GM18870 (cell line): Measurements from ENCODE around the gene ANKRD12.

Source experiments
- ATAC-seq: cut with Tn5 transposase; IDR thresholded peaks from one replicate; pipeline ENCODE4 v1.9.1; 2021; ENCODE audit warnings: moderate library complexity; ENCODE audit not compliant: unreplicated experiment

The ANKRD12 gene

GRCh38 chr18:9181275-9181674 is 44.7 kb downstream of the ANKRD12 start:
- ATAC-seq, result no peak

GRCh38 chr18:9182852-9183399 is 46.3 kb downstream of the ANKRD12 start:
- no peak for ATAC-seq

DNA sequence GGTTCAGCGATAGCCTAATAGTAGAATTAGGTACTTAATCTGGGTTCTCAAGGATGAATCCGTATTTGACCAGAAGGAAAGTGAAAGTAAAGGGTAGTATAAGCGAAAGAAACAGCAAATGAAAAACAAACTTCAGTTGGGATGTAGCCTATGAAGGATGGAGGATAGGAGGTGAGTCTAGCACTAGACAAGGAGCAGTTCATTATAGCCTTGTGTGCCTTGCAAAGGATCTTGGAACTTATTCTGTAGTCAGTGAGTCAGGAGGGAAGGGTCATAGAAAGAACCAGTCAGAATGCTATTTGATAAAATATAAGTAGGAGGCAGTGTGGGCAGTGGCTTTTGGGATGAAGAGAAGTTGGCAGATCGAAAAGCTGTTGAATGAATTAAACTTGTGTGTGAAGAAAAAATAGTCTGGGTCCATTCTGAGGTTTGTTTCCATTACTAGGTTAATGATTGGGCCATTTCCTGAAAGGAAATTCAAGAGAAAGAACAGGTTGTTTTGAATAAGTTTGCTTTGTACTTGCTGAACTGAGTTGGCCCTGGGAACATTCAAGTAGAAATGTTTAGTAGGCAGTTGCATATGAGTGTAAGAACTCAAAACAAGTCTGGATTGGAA is 48.5 kb downstream of the ANKRD12 start:
- ATAC-seq, result no peak

DNA sequence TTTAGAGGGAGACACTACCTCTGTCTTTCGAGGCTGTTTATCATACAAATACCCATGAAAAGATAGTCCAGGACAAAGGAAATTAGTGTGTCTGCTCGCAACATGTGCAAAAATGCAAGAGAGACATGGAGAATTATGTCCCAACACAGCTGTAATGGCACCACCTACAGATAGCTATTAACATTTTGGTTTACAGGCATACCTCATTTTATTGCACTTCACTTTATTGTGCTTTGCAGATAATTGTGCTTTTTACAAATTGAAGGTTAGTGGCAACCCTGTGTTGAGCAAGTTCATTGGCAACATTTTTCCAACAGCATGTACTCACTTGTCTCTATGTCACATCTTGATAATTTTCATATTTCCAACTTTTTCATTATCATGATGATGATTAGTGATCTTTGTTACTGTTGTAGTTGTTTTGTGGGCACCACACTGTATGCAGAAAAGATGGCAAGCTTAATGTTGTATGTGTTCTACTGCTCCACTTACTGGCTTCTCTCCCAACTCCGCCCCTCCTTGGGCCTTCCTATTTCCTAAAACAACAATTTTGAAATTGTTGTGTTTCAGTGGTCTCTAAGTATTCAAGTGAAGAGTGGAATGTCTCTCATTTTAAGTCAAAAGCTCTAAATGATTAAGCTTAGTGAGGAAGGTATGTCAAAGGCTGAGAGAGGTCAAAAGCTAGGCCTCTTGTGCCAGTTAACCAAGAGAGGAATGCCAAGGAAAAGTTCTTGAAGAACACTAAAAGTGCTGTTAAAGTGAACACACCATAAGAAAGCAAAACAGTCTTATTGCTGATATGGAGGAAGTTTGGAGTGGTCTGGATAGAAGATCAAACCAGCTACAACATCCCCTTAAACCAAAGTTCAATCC is 52.0 kb downstream of the ANKRD12 start:
- ATAC-seq, result no peak

DNA sequence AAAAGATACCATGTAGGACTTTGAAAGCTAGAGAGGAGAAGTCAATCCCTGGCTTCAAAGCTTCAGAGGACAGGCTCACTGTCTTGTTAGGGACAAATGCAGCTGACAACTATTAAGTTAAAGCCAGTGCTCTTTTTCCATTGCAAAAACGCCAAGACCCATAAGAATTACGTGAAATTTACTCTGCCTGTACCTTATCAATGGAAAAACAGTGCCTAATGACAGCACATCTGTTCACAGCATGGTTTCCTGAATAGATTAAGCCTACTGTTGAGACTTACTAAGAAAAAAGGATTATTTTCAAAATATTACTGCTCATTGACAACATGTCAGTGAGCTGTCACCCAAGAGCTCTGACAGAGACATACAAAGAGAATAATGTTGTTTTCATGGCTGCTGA is 52.9 kb downstream of the ANKRD12 start:
- ATAC-seq, result no peak

DNA sequence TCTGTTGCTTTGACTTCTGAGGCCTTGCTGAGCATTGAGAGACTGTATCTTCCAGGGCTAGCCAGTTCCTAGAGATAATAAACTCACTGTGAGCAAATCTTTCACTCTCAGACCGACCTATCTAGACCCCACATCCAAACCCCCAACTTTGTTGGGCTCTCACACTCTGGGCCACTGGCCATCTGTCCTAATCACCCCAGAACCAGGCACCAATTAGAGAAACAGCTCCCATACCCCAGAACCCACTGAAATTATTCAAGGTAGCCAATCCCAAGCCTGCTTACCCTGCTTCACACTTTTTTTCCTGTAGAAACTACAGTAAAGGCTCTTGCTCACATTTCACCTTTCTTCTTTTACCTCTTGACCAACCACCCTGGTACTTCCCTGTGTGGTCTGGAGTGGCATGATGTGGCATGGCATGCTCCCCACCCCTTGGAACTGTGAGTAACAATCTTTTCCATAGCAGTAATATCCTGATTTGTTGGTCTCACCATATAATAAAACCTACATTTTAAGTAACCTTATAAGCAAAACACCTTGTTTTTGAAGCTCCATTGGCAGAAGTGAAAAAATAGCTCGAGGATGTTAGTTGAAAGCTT is 55.2 kb downstream of the ANKRD12 start:
- no peak for ATAC-seq

DNA sequence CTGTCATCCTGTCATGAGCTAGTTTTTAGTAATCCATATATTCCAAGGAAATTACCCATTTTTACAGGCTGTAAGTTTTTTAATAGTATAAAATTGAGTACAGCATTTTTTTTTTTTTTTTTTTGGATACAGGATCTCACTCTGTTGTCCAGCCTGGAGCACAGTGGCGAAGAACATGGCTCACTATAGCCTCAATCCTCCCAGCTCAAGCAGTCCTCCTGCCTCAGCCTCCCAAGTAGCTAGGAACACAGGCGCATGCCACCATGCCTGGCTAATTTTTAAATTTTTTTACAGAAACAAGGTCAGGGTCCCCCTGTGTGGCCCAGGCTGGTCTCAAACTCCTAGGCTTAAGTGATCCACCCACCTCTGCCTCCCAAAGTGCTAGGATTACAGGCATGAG is 56.5 kb downstream of the ANKRD12 start:
- ATAC-seq, result no peak

DNA sequence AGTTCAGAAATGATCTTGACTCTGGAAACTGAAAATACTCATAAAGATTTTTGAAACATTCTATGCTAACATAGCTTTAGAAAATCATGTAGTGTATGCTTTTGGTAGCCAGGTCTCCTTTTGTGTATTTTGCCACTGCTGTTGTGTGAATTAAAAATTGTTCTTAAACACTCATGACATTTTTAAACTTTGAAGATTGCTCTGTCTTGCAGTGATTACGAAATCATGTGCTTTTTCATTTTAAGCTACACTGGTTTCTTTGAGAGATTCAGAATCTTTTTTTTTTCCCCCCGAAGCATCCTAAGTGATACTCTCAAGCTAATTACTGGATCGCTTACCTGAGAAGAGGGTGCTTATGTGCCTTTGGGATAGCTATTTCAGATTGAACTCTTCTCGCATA is 60.0 kb downstream of the ANKRD12 start:
- ATAC-seq, result no peak

GRCh38 chr18:9199681-9200080 is 63.1 kb downstream of the ANKRD12 start:
- ATAC-seq, result no peak

- ATAC-seq, result no peak
These were observed 64.6 kb downstream of the ANKRD12 start for GRCh38 chr18:9201224-9201623.

- no peak for ATAC-seq
These were observed 68.1 kb downstream of the ANKRD12 start for GRCh38 chr18:9204659-9205058.

DNA sequence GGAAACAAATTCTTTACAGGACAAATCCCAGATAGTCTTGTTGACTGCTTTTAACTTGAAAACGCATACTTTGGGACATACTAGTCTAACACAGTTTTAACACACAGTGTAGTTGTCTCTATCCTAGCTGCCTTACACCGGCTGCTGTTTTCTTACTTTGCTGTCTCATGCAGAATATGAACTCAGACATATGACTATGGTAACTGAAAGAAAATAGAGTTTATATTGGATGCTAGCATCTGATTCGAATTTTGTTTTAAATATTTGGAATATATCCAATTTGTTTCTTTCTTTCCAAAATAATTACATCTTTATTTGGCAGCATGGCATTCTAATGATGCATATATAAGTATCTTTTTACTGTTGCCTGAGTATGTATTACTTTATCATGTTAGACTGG is 69.8 kb downstream of the ANKRD12 start:
- ATAC-seq, result no peak

DNA sequence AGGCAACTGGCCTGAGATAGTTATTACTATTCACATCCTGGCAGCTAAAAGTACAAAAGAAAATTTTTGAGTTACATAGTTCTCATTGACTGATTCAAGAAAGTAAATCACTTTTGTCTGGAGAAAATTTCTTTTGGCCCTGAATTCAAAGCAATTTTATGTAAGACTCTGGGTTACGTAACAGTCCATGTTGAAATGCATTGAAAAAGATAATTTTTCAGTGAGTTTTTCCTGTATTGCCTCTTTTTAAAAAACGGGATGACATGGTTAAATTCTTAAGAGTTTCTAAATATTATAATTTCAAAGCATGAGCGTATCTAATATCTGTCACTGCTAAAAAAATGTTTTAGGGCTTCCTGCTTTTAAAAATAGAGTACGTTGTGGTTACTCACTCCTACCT is 72.7 kb downstream of the ANKRD12 start:
- ATAC-seq, result no peak

DNA sequence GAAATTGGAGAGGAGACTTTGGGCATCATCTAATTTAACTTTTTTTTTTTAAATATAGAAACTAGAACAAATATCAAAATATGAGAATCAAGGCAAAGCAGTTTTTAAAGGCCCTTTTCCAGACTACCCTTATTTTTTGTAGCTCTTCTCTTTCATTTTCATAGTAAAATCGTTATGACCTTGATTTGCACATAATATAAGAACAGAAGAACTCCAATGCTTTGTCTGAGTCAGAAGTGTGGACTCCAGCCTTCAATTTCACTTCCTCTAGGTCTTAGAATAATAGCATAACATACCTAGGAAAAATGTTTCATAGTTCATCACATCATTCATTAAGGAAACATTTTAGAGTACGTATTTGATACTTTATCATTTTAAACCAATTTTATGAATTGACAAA is 74.4 kb downstream of the ANKRD12 start:
- no peak for ATAC-seq

GRCh38 chr18:9211955-9212354 is 75.4 kb downstream of the ANKRD12 start:
- no peak for ATAC-seq

- ATAC-seq, result no peak
These were observed 78.8 kb downstream of the ANKRD12 start for GRCh38 chr18:9215221-9215933.

GRCh38 chr18:9216459-9216858 is 79.9 kb downstream of the ANKRD12 start:
- ATAC-seq, result no peak

DNA sequence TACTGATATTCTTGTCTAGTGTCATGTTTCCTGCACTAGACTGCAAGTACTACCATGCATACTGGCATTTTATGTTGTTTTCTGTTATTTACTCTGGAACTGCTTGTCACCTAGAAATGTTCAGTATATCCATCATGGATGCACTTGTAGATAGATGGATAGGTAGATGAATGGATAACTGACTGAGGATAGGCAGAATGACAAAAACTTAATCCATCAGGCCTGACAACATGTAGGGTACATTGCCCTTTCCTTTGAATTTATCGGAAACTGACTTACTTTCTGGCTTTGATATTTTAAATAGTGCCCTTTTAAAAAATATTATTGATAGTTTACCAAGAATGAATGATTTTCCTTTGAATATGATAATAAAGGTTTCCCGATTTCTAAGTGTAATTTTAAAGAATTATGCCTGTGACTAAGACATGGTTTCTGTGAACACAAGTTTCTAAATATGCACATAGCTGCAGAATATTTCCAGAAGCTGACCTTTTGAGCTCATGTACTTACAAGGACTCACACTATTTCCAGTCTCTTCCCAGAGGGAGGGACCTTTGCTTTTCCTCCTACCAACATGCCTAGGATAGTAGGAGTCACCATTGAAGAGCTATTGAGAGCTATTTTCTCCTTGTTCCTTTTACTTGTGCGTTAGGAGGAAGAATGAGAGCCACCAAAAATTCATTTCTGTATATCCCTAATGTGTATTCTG is 81.3 kb downstream of the ANKRD12 start:
- no peak for ATAC-seq

GRCh38 chr18:9221040-9221439 is 84.5 kb downstream of the ANKRD12 start:
- ATAC-seq, result no peak

GRCh38 chr18:9221661-9222060 is 85.1 kb downstream of the ANKRD12 start:
- no peak for ATAC-seq

DNA sequence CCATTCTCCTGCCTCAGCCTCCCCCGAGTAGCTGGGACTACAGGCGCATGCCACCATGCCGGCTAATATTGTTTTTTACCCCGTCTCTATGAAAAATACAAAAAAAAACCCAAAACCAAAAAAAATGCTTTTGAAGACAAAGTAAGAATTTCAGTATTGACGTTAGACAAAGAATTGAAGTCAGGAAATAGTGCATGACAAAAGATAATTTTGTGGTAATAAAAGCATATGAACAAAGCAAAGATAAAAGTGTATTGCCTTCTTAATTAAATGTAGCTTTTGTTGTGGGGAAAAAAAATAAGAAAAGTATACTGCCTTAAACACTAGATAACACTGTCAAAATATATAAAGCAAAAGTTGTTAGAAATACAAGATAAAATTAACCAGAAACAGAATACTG is 86.8 kb downstream of the ANKRD12 start:
- no peak for ATAC-seq
